RWPE1 (cell line): ENCODE measurements around the gene CCDC174.
"Not testable (repeated sequence)": the region's sequence is repeated elsewhere in the genome, so short reads cannot be mapped to it uniquely, and the experiment has no call there.

Source experiments
- CTCF ChIA-PET: fragments of 350-600 bp; sonication (Branson Sonifier 250); formaldehyde crosslinking; extraction: SDS; loops from one replicate; lab custom pipeline; 2021; lab: Yijun Ruan, JAX
- POLR2A ChIA-PET: fragments of 400-600 bp; formaldehyde crosslinking; extraction: SDS; loops from one replicate; lab custom pipeline; 2020; ENCODE audit warnings: antibody characterized with exemption; ENCODE audit not compliant: low non-redundant PET; lab: Yijun Ruan, JAX
- DNase-seq: peaks from one replicate; pipeline ENCODE4 v3.0.0; 2012; ENCODE audit warnings: low spot score
- H3K27ac ChIP-seq: fragments of 450-650 bp; 2 replicates; pipeline ENCODE4 v1.5.1; 2017
- TF ChIP-seq, protein P1 (sequence below): fragments of 450-650 bp; conservative IDR thresholded peaks from 2 replicates; pipeline ENCODE4 v1.5.1; 2017; ENCODE audit warnings: low read depth, mild to moderate bottlenecking

CCDC174 gene

DNA sequence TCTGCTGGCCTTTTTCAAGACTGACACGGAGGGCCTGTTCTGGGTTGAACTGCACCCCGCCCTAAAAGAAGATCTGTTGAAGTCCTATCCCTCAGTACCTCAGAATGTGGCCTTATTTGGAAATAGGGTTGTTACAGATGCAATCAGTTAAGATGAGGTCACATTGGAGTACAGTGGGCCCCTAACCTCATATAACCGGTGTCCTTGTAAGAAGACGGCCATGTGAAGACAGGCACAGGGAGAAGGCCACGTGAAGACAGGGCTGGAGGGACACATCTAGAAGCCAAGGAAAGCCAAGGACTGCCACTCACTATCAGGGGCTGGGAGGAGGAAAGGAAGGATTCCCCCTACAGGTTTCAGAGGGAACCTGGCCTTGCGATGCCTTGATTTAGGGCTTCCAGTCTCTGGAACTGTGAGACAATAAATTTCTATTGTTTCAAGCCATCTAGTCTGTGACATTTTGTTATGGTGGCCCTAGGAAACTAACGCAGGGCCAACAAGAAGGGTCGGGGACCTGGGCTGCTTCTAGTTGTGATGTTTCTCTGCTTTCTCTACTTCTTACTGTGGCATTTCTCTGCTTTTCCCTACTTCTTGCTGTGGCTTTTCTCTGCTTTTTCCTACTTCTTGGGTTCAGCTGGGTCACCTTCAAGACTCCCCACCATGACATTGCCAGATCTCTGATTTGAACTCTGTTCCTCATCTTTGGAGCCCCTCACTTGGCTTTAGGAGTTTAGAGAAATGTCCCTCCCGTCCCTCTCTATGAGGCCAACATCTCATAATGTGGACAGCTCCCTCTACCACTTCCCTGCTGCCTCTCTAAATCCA, 4.8 kb upstream of the CCDC174 start:
- POLR2A ChIA-PET, result no interaction called here
- no peak for DNase-seq
- TF ChIP-seq, protein P1, sequence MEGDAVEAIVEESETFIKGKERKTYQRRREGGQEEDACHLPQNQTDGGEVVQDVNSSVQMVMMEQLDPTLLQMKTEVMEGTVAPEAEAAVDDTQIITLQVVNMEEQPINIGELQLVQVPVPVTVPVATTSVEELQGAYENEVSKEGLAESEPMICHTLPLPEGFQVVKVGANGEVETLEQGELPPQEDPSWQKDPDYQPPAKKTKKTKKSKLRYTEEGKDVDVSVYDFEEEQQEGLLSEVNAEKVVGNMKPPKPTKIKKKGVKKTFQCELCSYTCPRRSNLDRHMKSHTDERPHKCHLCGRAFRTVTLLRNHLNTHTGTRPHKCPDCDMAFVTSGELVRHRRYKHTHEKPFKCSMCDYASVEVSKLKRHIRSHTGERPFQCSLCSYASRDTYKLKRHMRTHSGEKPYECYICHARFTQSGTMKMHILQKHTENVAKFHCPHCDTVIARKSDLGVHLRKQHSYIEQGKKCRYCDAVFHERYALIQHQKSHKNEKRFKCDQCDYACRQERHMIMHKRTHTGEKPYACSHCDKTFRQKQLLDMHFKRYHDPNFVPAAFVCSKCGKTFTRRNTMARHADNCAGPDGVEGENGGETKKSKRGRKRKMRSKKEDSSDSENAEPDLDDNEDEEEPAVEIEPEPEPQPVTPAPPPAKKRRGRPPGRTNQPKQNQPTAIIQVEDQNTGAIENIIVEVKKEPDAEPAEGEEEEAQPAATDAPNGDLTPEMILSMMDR, result no peak
- CTCF ChIA-PET, result no interaction called here
- H3K27ac ChIP-seq, result no peak overlapping the region

- CTCF ChIA-PET, result interaction anchor here (0.5 to 0.6 kb wide), 3 partner anchors 18 to 409 kb away, joined by 3 to 5 read pairs (median 3); no protein-coding TSS in a partner anchor
- POLR2A ChIA-PET, result no interaction called here
- no peak overlapping the region for H3K27ac ChIP-seq
- DNase-seq, result no peak
- TF ChIP-seq, protein P1, result no peak
Measured at GRCh38 chr3:14647976-14648955, 3.3 kb upstream of the CCDC174 start.

GRCh38 chr3:14649466-14649865, 2.1 kb upstream of the CCDC174 start:
- TF ChIP-seq, protein P1, result no peak
- no peak for DNase-seq
- CTCF ChIA-PET, result interaction anchor here (0.6 kb wide), 1 partner anchor 446 kb away, joined by 3 read pairs; no protein-coding TSS in a partner anchor
- POLR2A ChIA-PET, result no interaction called here
- no peak overlapping the region for H3K27ac ChIP-seq

- no peak for DNase-seq
- ChIA-PET POLR2A (no interaction called here), CTCF (interaction anchor here (0.7 kb wide), 1 partner anchor 98 kb away, joined by 3 read pairs; no protein-coding TSS in a partner anchor)
- TF ChIP-seq, protein P1, result no peak
- H3K27ac ChIP-seq, result no peak overlapping the region
Measured at GRCh38 chr3:14650193-14650592, 1.4 kb upstream of the CCDC174 start.

- DNase-seq, POLR2A ChIA-PET, CTCF ChIA-PET: not testable (repeated sequence)
- peak overlapping the region; percentile 82 for H3K27ac ChIP-seq
Measured at GRCh38 chr3:14652360-14652907, 872 bp downstream of the CCDC174 start.

DNA sequence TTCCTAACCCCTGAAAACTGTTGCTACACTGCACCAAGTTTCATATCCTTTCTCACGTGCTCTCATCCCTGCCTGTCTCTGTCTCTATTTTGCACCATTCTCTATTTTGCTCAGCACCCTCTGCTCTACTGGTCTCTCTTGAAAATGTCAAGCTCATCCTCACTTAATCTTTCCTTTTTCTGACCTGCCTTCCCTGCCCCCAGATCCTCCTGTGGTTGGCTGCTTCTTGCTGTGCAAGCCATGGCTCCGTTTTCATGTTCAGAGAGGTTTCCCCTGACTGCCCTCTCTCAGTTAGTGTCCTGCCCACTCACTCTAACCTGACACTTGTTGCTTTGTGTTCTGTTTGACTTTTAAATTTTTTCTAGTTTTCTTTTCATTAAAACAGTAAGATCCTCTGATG, 6.0 kb downstream of the CCDC174 start:
- POLR2A ChIA-PET, result no interaction called here
- no peak overlapping the region for H3K27ac ChIP-seq

More for the DNA sequence above, 6.0 kb downstream of the CCDC174 start:
- CTCF ChIA-PET, result no interaction called here
- TF ChIP-seq, protein P1, result no peak
- DNase-seq, result no peak
